ENCODE measurements around the gene SMIM32.

The SMIM32 gene

GRCh38 chr5:136206361-136206760, 13.4 kb upstream of the SMIM32 start:
- DNase-seq = no peak

GRCh38 chr5:136205941-136206340, 13.0 kb upstream of the SMIM32 start:
- DNase-seq = no peak

GRCh38 chr5:136205061-136205702, 12.2 kb upstream of the SMIM32 start:
- no peak for DNase-seq

- DNase-seq = no peak
These were observed 10.5 kb upstream of the SMIM32 start for GRCh38 chr5:136203303-136203922.

GRCh38 chr5:136202469-136203205, 9.7 kb upstream of the SMIM32 start:
- DNase-seq = no peak

GRCh38 chr5:136201870-136202269, 8.9 kb upstream of the SMIM32 start:
- no peak for DNase-seq

- DNase-seq = no peak
These were observed 7.8 kb upstream of the SMIM32 start for GRCh38 chr5:136200761-136201160.

GRCh38 chr5:136200130-136200529, 7.2 kb upstream of the SMIM32 start:
- no peak for DNase-seq

GRCh38 chr5:136199408-136199807, 6.4 kb upstream of the SMIM32 start:
- no peak for DNase-seq

- no peak for DNase-seq
These were observed 5.5 kb upstream of the SMIM32 start for GRCh38 chr5:136198453-136198852.

- DNase-seq = no peak
These were observed 4.6 kb upstream of the SMIM32 start for GRCh38 chr5:136197462-136198142.

- no peak for DNase-seq
These were observed 3.2 kb upstream of the SMIM32 start for GRCh38 chr5:136195971-136196820.

GRCh38 chr5:136194576-136194975, 1.6 kb upstream of the SMIM32 start:
- no peak for DNase-seq

GRCh38 chr5:136193322-136193935, 467 bp upstream of the SMIM32 start:
- no peak for DNase-seq

- no peak for DNase-seq
These were observed 892 bp downstream of the SMIM32 start for GRCh38 chr5:136192015-136192525.

GRCh38 chr5:136191304-136192014, 1.5 kb downstream of the SMIM32 start:
- DNase-seq = no peak

GRCh38 chr5:136190904-136191303, 2.1 kb downstream of the SMIM32 start:
- DNase-seq = no peak

GRCh38 chr5:136190091-136190720, 2.8 kb downstream of the SMIM32 start:
- DNase-seq = no peak

- DNase-seq = no peak
These were observed 4.1 kb downstream of the SMIM32 start for GRCh38 chr5:136188859-136189258.

GRCh38 chr5:136186796-136187195, 6.2 kb downstream of the SMIM32 start:
- DNase-seq = no peak

Measured in activated CD4-positive, alpha-beta T cell treated with anti-CD3 and anti-CD28 coated beads for 48 hours (primary cell).